Head of caudate nucleus (tissue), 42 donors: ENCODE data around the gene NTM.
A peak's percentile ranks its signal among the peaks of the same experiment; 100 is the strongest.

Experiments
- DNase-seq, 42 donors: peaks; one replicate each; pipeline versions ENCODE4 v3.0.0 to v3.0.0-alpha.2; 2020 to 2021; ENCODE audit warnings: mixed read lengths in 7 of 42
- intact Hi-C: fragments of 100-400 bp; cut with DNase I; formaldehyde crosslinking; loops from one replicate; pipeline ENCODE4 v1.15.0; 2022

The NTM gene

DNA sequence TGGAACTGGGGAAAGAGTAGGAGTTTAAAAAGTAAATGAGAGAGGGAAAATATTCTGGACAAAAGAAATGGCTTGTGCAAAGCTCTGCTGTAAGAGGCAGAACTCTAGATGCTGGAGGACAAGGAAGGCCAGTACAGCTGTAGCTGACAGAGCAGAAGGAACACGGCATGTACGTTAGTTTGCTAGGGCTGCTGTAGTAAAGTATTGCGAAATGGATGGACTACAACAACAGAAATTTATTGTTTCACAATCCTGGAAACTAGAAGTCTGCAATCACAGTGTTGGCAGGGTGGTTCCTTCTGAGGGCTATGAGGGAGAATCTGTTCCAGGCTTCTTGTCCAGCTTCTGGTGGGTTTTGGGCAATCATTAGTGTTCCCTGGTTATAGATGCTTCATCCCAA is 454.4 kb downstream of the NTM start:
- intact Hi-C loops, result no loop called here
- no peak for DNase-seq

DNA sequence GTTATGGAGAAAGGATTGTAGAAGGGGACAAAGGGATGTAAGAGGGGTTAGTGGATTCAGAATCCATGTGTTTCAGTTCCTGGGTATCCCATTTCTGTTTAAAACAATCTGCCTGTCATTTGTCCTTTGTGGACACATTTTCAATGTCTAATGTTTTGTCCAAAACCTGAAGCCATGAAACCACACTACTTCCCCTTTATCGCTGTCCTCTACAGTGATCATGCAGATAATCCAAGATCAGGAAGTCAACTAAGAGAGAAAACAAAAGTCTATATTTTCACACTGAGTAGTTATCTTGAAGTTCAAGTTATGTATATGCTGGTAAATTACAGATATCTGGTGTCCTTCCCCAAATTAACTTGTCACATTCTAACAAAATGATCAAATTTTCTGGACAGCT is 457.0 kb downstream of the NTM start:
- intact Hi-C loops, result no loop called here
- DNase-seq, result no peak

DNA sequence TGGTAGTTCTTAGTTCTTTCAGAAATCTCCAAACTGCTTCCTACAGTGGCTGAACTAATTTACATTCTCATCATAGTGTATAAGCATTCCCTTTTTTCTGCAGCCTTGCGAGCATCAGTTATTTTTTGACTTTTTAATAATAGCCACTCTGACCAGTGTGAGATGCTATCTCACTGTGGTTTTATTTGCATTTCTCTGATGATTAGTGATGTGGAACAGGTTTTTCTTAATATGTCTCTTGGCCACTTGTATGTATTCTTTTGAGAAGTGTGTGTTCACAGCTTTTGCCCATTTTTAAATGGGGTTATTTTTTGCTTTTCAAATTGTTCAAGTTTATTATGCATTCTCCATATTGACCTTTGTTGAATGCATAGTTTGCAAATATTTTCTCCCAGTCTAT is 459.3 kb downstream of the NTM start:
- no peak for DNase-seq
- intact Hi-C loops, result no loop called here

DNA sequence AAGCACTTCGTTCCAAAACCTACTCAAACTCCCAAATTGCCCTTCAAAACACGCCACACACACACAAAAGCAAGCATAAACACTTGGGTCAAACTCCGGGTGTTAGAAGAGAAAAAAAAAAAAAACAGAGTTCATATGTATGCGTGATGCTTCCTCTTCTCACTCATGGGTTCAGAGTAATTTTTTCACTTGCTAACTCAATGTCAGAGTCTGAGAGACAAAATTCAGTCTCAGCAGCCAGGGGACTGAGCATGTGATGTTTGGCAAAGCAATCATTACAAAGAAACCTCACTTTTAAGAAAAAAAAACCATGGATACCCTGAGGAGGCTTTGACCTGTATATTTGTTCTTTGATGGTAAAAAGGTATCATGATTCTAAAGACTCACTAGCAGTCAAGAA is 461.7 kb downstream of the NTM start:
- no peak for DNase-seq
- intact Hi-C loops, result no loop called here

DNA sequence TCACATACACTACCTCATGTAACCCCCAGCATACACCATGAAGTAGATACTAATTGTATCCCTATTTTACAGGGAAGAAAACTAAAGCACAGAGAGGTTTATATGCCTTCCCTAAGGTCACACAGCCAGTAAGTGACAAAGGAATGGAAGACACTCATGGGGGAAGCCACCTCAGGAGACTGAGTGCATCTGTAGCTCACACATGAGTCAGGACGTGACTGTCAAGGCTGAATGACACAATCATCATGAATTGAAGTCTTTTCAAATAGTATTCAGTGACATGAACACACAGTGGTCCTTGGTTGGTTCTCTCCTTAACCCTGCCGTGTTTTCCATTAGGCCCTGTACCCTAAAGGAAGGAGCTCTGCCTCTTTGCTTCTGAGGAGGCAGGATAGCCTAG is 463.0 kb downstream of the NTM start:
- intact Hi-C loops, result no loop called here
- no peak for DNase-seq

DNA sequence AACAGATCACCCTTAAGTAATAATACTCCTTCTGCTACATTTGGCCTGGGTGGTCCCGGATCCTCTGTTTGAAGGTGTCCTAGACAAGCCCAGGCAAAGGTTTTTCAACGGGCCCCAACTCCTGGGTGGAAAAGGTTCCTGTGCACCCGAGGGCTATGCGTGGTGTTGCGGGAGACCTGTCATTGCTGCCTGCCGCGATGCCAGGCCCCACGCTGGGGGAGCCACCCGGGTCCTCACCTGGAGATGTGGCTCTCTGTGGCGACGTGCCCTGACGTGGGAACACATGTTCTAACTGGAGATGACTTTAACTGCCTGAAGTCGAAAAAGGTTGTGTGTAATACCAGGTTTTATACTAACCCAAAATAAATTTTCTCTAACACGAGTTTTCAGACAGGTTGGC is 467.1 kb downstream of the NTM start:
- intact Hi-C loops, result no loop called here
- no peak for DNase-seq

DNA sequence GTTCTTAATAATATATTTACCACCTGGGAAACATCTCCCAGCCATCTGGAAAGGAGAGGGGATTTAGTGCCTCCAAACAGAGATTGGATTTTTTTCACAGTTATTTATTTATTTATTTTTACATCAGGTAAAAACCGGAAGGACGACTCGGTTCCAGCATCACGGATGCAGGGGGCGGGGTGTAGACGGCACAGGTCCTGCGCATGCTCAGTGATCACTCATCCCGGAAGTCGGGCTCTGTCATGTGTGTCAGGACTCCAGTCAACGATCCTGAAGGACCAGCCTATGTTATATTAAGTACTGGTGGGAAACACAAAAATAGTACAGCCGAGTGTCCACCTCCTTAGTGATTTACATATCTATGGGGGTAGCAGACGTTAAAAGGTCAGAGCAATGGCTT is 467.6 kb downstream of the NTM start:
- DNase-seq, result no peak
- intact Hi-C loops, result no loop called here

DNA sequence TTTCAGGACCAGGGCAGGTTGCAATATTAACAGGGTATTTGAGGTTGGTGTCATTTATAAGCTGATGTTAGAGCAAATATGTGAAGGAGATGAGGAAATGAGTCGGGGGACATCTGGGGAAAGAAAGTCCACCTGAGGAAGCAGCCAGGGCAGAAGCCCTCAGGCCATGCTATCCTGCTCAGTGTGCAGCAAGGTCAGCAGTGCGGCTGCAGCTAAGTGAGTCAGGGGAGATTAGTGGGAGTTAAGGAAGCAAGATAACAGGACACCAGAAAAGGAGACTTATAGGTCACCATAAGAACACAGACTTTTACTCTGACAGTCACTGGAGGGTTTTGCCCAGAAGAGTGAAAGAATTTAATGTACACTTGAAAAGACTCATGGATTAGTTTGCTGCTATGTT is 468.9 kb downstream of the NTM start:
- DNase-seq, result no peak
- intact Hi-C loops, result no loop called here

DNA sequence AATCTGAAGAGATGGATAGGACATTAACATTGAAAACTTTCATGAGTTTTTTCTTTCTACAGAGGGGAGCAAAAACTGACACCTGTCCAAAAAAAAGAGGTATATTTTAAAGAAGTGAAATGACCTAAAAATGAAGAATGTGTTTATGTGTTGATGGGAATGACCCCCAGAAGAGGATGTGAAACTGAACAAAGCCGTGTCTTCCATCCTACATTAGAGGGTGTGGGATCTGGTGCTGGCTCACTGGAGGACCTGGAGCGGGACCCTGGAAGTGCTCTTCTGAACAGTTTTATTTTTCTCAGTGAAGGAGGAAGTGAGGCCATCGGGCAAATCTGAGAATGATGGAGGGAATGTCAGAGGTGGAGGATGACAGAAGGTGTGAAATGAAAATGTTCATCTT is 470.1 kb downstream of the NTM start:
- intact Hi-C loops, result no loop called here
- DNase-seq, result no peak

DNA sequence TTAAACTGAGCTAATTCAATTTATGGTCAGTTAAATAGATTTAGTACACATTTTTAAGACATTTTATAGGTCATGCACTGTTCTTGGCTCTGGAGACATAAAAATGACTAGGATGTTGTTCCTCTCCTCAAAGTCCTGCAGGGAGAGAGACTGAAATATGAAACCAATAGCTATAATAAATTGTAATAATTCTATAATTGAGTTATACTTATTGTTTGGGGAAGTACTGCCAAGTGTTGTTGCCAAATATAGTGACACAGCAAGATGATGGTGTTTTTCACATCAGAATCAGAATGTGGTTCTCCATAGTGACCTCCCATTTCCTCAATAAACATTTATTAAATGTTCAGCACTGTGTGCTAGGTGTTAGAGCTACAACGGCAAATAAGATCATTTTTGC is 470.6 kb downstream of the NTM start:
- intact Hi-C loops, result no loop called here
- no peak for DNase-seq

DNA sequence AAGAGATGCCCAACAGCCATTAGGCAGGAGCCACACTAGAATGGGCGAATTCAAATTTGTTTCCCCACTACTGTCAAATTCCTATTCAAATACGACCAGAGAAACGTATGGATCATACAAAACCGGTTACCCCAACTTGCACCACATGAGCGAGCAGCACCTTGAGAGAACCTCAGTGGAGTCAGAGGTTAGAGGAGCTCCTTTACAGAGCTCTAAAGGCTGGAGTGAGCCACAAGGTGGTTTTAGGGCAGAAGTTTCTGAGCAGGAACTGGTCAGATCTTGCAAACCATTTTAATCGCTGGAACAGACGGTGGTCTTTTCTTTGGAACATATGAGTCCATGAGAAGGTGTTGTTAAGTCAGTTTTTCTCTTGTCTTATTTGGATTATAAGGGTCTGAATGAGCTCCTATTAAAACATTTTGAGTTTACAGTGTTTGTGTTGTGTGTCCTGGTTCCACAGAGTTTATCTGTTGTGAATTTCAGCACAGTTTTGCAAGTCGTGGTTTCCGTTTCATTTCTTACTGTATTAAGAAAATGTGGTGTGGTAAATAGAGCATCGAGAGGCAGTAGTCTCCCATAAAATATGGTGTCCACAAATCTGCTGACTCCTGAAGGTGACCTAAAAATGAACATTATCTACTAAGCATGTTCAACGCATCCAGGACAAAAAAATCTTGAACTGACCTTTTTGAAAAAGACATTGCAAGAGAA is 471.7 kb downstream of the NTM start:
- no peak for DNase-seq
- intact Hi-C loops, result no loop called here

DNA sequence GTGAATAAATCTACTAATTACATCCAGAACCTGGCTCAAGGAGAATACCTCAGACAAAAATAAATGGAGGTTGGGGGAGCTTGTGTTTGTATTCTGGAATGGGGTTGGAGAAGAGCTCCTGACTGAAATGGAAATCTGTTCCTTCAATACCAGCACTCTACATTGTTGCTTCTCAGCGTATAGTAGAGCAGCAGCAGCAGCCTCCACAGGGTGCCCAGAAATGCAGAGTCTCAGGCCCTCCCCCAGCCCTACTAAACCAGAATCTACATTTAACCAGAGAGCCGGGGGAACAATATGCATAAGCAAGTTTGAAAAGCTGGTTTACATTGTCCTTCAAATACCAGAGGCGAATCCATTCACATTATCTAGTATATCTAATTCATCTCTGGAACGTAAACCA is 474.8 kb downstream of the NTM start:
- DNase-seq, result no peak
- intact Hi-C loops, result no loop called here

DNA sequence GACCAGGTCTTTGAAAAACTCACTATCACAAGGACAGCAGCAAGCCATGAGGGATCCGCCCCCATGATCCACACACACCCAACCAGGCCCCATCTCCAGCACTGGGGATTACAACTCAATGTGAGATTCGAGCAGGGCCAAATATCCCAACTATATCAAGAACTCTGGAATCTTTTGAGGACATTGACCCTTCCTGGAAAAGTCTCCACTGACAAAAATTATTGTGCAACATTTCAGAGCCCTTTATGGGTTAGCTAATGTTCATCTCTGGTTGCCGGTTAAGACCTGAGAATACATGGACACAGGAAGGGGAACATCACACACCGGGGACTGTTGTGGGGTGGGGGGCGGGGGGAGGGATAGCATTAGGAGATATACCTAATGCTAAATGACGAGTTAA is 479.1 kb downstream of the NTM start:
- DNase-seq, result no peak
- intact Hi-C loops, result no loop called here

DNA sequence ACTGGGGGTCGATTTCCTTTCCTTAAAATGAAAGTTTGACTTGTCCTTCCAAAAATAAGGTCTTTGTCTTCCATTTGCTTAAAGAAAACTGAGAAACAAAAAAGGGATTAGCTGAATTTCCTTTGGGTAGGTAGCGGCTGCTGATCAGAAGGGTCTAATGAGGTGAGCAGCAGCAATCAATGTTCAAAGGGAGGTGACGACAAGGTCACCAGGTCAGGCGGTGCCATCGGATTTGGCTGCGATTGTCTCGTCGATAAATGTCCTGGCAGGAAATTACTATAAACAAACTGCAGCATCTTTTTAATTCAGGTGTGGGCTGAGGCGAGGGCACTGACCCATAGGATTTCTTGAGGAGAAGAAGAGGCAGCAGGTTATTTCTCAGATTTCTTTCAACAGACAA is 480.1 kb downstream of the NTM start:
- no peak for DNase-seq
- intact Hi-C loops, result no loop called here

DNA sequence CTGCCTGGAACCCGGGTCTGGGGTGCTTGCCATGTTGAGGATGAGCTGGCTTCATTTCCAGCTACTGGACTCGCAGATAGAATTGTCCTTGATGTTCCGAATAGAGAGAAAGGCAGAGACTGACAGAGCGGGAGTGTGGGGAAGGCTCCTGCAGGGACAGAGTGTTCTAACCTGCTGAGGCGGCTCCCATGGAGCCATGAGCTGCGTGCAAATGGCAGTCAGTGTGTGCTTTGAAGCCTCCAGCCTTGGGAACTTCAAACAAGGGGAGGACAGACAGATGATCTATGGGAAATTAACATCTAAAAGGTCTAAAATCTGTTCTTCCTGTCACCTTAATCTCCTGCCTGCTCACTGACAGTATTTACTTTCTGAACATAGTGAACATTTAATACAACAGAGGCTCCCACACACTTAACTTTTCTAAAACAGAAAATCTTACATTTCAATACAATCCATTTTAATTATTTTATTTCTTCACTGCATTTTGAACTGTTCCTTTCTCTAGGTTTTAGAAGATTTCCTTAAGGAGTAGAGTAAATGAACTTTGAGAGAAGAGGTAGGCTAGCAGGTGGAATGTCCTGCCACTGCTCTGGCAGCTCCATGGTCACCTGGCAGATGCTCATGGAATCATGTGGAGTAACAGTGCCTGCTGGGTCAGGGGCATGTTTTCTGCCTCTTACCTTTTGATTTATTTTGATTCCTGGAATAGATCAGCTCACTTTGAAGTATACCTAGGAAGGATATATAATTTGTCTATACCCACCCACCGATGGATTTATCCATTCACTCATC is 481.7 kb downstream of the NTM start:
- no peak for DNase-seq
- intact Hi-C loops, result no loop called here

DNA sequence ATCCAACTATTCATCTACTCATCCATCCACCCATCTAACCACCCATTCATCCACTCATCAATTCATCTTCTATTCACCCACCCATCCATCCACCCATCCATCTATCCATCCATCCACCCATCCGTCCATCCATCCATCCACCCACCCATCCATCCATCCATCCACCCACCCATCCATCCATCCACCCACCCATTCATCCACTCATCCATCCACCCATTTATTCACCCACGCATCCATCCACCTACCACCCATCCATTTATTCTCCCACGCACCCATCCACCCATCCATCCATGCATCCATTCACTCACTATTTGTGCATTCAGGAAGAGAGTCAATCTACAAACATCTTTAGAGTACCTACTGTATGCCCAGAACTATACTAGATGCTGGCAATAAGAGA is 482.3 kb downstream of the NTM start:
- DNase-seq, result no peak
- intact Hi-C loops, result no loop called here

DNA sequence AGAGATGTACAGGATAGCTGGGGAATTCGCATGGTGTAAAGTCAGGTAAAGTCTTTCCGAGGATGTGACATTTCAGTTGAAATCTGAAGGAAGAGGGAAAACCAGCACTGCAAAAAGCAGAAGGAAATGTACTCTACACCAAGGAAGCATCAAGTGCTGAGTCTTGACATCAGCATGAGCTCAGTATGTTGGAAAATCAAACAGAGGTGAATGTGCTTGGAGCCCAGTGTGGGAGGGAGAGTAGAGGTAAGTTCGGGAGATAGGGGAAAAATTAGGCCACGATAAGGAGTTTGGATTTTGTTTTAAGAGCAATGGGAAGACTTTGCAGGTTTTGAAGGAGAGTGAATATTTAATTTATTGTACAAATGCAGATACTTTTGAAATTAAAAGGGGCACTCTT is 484.0 kb downstream of the NTM start:
- peak in 6 of 42 donors; percentile 22 to 58 (median 44) for DNase-seq
- intact Hi-C loops, result no loop called here

DNA sequence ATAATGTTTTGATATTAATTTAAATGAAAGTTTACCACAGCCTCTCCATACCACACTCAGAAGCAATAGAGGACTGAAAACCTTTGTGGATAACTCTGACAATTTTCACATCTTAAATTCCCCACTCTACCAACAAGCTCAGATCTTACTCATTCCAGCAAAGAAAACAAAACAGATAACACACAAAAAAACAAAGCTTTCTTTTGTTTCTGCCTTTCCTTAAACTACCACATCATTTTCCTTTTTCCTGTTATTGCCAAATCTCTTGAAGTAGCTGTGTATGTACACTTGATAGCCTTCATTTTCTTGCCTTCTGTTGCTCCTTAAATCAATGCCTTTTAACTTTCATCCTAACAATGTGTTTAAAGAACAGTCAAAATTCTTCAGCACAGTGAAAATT is 484.9 kb downstream of the NTM start:
- intact Hi-C loops, result no loop called here
- no peak for DNase-seq

DNA sequence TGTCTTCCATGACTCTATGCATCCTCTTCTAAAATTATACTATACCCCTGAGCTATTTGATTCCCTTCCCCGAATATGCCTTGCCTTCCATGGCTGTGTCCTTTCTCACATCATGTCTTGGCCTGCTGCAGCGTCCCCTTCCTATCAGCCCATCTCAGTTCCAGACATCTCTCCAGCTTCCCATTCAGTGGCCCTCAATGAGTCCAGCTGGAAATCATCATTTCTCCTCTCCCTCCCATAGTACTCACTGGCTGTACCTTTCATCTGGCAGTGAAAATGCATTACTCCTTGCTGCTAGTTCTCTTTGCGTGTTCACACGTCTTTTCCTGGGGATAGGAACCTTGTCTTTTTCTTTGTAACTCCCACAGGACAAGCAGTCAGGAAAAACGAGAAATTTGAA is 486.8 kb downstream of the NTM start:
- intact Hi-C loops, result no loop called here
- no peak for DNase-seq

DNA sequence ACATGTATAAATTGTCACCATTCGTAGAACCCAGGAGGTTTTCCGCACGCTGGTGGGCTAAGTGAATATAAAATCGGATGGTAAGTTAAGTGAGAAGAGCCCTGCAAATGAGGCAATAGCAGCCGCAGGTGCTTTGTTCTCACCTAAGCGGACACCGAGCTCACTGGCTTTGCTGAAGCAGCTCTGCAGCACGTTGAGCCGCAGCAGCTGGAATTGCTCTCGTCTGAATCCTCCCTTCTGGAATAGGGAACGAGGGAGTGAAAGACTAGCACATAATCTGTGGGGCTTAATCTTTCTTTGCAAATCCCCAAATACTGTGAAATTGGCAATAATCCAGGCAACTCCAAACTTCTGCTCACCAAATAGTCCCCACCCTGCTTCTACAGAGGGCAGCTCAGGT is 488.1 kb downstream of the NTM start:
- no peak for DNase-seq
- intact Hi-C loops, result no loop called here

DNA sequence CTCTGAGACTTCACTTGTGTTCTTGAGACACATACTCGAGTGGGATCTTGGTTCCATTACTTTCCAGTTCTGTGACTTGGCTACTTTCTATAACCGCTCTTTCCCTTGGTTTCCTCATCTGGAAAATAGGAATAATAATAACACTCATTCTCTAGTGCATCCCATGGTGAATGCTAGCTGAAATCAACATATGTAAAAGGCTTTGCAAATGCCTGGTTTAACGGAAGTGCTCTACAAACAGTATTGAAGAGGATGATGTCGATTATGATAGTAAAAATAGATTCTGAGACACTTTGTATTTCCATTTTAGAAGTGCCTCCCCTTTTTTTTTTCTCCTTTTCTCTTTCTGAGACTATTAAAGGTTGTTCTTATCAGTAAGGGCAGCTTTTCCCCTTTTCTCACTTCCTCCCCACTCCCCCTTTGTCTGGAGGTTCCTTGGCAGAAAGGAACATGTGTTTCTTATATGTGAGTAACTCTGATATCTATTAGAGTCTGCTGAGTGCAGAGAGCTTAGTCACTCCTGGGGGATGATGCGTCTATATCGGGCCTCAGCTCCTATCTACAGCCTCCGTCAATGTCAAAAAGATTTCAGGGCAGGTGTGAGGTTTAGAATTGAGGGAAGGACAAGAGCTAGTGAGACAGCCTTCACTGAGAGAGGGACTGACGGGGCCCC is 489.3 kb downstream of the NTM start:
- peak in 18 of 42 donors; percentile 8 to 82 (median 43) for DNase-seq
- intact Hi-C loops, result no loop called here
